ENCODE data around the gene MSI2.

The MSI2 gene

GRCh38 chr17:57422574-57423164 lies 166.3 kb downstream of the MSI2 start:
- DNase-seq: no peak

- no peak for DNase-seq
Observed at GRCh38 chr17:57423541-57423940, 167.2 kb downstream of the MSI2 start.

GRCh38 chr17:57424273-57424672 lies 167.9 kb downstream of the MSI2 start:
- DNase-seq: no peak

DNA sequence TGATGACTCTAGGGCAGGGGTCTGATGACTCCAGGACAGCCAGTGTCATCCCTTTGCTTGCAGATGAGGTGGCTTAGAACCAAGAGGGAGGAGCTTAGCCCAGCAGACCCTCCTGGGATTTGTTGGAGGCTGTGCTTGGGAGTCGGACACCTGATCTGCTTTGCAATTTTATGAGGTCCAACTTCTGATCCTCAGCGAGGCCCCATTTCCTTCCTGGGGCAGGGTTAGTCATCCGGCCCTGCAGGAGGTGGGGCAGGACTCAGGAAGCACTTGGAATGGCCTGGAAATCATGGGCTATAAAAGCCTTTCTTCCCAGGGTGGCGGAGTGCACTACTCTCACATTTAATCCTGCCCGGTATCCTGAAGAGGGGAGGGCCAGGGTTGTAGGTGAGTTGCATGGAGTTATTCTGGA lies 168.5 kb downstream of the MSI2 start:
- DNase-seq: no peak

DNA sequence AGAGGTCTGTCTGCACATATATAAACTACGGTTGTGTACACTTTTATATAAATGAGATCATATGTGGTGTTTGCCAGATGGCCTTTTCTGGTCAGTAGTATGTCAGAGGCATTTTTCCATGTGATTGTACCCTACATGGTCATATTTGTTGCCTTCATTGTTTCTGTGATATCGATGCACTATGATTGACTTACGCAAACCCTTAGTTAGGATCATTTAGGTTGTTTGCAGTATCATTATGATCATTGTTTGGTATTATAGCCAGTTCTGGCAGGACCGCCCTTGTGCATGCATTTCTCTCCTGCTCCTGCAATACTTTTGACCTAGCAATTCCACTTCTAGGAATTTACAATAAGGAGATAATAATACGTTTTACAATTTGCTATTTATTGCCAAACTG lies 169.1 kb downstream of the MSI2 start:
- DNase-seq: no peak

GRCh38 chr17:57425903-57426880 lies 169.9 kb downstream of the MSI2 start:
- DNase-seq: no peak

DNA sequence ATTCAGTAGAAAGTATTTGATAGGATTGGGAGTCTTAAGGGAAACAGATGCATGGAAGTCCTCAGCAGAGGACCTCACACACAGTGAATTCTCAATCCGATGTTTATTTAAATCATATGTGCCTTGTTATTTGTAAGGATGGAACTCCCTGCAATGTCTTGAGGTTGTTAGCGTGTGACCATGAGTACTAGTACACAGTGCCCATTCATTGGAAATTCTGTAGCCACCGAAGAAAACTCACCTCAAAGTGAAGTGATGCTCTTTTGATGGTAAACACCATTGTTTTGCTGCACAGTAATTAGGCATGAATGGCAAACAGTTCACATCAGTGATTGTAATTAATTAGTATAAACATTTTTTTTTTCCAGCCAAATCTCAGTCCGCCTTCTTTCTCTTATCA lies 173.6 kb downstream of the MSI2 start:
- DNase-seq: no peak

GRCh38 chr17:57431415-57431814 lies 175.1 kb downstream of the MSI2 start:
- DNase-seq: no peak

DNA sequence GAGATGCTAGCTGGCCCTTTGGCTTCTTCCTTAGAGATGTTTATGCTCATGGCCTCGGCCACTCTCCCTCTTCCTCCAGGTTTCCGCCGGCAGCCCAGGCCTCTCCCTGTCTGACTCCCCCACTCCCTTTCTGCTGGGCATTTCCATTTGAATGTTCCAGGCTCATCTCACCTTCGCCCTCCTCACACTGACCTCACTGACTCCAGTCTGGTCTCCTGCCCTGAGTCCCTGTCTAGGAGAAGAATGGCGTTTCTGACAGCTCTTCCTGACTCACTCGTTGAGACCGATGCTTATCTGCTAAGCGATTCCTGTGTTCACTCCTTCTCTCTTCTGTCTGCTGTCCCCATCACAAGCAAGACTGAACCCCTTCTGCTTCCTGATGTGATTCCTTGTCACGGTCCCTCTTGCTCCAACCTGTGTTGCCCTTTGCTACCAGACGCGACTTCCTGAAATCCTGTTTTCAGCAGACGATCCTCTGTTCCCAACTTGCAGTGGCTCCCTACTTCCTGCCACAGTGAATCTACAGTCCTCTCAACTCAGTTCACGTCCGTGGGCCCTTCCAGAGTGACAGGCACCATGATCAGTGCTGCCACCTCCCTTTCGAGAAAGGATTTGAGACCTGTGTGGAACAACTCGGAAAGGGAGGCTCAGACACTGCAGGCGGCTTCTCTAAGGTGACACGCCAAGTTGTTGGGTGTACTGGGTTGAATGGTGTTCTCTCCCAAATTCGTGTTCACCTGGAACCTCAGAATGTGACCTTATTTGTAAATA lies 176.4 kb downstream of the MSI2 start:
- DNase-seq: no peak

DNA sequence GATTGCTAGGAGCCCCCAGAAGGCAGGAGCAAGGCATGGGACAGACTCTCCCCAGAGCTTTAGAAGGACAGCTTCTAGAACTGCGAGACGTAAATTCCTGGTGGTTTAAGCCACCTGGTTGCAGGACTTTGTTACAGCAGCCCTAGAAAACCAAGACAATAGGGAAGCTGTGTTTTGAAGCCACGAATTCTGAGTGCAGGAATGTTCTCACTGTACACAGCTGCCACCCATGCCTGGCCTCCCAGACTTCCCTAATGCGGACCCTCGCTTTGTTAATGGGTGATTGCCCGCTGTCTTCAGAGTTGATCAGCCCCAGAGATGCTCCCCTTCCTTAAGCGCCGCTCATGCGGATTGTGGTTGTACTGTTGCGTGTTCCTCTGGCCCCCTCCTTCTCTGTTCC lies 177.1 kb downstream of the MSI2 start:
- DNase-seq: no peak

GRCh38 chr17:57434361-57434760 lies 178.0 kb downstream of the MSI2 start:
- no peak for DNase-seq

- no peak for DNase-seq
Observed at GRCh38 chr17:57436565-57436964, 180.2 kb downstream of the MSI2 start.

DNA sequence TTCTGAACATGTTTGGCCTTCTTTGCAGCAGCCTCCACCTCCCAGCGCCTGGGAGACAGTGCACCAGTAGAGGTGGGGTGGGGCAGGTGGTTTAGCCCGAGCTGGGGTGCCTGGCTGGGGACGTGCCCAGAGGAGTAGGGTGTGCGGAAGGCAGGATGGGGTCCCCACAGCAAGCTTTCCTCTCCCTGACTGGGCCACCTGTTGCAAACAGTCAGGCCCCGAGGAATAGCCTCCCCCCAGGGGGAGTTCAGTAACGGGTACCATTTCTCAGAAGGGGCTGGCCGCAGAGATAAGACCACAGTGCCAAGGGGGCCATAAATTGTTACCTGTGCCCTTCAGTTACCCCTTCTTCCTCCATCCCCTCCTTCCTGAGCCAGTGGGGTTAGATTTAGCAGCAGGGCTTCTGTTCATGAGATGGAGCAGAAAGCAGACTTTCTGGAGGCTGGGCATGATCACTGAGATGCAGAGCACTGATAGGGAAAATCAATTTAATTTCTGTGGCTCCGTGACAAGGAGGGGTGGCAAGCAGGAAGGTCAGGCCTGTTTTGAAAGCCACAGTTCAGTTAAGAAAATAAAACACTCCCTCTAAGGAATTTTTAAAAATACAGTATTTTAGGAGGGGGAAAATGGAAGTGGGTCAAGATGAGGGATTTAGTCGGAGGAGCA lies 181.9 kb downstream of the MSI2 start:
- DNase-seq: no peak

- no peak for DNase-seq
Observed at GRCh38 chr17:57439651-57440050, 183.3 kb downstream of the MSI2 start.

DNA sequence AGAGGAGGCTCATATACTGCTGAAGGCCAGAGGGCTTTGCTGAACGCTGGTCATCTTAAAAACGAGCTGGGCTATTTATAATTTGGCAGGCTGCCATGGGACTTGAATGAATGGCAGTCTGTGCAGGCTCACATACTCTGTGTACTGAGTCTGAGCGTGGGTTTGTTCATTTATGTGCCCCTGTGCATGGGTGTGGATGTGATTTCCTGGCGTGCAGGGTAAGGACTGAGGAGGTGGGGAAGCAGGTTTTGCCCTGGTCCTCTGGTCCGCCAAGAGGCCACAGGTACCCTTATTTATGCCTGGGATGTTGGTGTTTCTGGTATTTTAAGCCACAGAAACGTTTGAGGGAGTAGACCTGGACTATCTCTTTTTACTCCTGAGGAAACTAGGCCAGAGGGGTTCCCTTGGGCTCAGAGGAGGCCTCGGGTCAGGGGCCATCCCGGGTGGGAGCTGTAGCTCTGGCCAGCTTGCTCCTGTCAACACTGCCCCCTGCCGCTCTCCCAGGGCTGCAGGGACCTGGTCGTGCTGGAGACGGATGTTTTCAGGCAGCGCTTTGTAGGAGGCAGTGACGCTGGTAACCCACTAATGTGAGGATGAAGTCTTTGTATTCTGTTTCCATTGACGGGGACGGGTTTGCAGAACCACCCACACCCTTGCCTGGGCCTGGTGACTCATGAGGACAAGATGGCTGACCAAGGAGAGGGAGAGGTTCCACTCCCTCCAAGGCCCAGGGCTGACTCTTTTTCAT lies 184.4 kb downstream of the MSI2 start:
- peak; percentile 85 for DNase-seq

DNA sequence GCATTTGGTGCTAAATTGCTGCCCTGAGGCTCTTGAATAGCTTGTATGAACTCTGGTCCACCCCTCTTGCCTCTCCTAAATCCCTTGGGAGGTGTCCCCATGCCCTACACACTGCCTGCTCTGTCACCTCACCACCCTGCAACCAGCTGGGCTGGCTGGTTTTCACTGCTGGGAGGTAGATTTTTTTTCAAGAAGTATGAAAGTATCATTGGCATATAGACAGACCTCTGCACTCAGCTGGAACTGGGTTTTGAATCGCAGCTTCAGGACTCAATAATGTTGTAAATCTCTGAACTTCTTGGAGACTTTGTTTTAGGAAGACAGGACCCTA lies 184.9 kb downstream of the MSI2 start:
- no peak for DNase-seq

DNA sequence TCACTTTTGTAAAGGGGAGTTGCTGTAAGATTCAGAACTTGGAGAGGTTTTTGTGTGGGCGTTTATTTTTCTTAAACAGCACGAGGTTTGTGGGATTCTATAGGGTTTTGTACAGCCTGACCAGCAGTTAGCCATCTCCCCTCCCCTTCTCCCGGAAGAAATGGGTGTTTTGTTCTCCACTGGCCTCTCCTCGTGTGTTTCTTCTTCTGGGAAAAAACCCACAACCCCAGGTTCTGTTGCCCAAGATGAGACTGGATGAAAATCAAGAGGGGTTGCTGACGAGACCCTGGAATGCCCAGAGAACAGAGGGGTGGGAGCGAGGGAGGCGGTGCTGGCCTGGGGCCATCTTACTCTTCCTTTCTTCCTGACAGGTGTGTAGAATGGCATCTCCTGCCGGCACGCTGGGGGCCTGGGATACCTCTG lies 186.1 kb downstream of the MSI2 start:
- no peak for DNase-seq

- peak; percentile 75 for DNase-seq
Observed at GRCh38 chr17:57442914-57443571, 186.7 kb downstream of the MSI2 start.

DNA sequence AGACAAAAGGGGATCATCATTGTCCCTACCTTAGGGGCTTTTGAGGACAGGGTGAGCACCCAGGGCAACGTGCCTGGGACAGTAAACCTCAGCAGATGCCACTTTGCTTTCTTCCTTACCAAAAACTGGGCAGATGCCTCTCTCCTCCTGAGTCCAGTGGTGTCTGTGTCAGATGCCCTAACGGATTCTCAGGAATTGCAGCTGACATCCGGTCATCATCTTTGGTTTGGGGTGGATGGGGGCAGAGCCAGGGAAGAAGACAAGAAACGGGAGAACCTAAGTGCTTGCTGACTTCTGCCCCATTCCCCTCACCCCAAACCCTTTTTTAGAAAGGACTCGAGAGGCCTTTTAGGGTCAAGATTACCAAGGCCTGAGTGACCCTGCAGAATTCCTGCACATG lies 187.5 kb downstream of the MSI2 start:
- no peak for DNase-seq

DNA sequence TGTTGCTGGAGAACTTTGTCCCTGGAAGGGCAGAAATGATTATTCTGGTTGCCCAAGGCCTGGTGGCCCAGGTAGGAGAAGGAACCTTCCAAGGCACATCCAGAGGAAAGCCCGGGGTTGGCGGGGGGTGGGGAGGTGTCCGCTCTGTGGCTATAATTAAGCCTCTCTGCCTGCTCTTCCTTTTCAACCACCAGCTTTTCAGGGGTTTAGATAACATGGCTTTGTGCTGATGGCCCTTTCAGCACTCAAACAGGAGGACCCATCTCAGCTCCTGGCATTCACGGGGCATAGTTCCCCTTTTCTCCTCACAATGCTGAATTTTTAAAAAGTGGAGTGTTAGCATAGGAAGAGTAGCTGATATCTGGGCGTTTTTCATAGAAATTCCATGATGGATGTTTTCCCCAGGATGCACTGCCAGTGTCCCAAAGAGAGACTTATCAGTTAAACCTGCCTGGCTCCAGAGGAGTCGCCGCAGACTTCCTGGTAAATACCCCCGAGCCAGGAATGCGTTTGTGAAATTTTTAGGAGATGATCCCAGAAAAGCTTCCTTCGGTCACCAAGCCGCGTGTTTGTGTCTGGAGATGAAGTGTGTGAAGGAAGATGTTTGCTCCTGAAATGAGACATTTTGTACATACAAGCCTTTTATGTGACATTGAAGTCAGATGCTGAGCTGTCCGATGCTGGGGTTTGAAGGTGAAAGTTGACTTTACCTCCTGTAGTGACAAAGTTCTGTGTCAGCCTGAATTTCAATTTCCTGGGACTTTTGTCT lies 188.5 kb downstream of the MSI2 start:
- DNase-seq: no peak
